TTC549 (cell line): ENCODE data around the gene STMN3.
"Not testable (repeated sequence)": the region's sequence is repeated elsewhere in the genome, so short reads cannot be mapped to it uniquely, and the experiment has no call there.

Experiments used
- FAIRE-seq: peaks from 2 replicates; lab custom pipeline; 2012; peaks lifted over from hg19 to GRCh38; lab: Jason Lieb, UNC

Gene STMN3

DNA sequence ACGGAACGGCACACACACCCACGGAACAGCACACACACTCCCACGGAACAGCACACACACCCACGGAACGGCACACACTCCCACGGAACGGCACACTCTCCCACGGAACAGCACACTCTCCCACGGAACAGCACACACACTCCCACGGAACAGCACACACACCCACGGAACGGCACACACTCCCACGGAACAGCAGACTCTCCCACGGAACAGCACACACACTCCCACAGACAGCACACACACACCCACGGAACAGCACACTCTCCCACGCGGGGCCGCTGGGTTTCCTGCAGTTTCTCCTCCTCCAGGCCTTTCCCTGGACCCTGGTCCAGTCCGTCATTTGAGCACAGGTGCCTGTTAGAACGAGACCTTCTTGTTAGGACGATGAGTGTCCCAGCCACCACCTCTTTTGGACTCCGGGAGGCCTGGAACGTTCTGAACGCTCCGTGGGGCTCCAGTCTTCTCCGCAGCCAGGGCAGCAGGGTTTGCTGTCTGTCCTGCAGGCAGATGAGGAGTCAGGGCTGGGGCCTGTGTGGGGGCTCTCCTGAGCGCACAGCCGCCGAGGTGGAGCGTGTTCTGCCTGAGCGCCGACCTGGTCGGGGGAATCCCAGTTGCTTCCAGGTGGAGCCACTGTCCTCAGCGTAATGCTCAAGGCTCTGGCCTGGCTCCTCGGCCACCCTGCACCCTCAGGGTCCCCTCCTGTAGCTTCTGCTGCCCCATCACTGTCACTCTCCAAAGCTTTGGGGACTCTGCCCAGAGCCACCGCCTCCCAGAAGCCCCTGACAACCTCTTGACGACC, 25.6 kb upstream of the STMN3 start:
- no peak for FAIRE-seq

DNA sequence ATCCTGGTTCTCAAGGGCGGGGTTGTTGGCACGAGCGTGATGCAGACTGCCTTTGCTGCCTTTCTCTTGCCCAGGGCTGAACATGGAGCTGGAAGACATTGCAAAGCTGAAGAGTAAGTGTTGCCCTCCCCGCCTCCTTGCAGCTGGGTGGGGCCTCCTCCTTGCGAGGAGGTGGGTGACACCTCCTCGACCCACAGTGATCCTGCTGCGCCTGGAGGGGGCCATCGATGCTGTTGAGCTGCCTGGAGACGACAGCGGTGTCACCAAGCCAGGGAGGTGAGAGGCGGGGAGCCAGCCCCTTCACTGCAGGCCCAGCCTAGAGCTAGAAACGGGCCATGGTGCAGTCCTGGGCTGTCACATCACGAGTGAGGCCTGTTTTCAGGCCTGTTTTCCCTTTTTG, 24.8 kb upstream of the STMN3 start:
- no peak for FAIRE-seq

DNA sequence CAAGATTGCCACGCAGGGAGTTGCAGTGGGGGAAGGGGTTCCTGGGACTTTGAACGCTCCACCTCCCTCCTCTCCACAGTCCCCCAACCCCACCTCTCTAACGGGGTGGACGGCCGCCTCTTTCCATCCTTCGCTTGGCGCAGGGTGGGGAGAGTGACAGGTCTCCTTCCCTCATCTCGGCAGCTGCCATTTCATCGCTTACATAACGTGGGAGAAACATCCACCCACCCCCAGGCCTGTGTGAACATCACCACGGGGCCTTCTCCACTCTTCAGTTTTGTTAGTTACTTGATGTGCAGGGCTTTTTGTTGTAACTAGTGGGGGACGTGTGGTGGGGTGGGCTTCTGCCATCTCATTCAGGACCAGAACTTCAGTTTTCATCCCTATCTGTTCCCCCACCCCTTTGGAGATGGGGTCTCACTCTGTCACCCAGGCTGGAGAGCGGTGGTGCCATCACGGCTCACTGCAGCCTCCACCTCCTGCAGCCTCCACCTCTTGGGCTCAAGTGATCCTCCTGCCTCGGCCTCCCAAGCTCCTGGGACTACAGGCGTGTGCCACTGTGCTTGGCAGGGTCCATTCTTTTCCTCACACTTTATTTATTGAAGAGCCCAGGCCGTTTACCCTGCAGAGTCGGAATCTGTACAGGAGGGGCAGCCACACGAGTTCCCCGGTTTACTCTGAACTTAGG, 22.6 kb upstream of the STMN3 start:
- no peak for FAIRE-seq

DNA sequence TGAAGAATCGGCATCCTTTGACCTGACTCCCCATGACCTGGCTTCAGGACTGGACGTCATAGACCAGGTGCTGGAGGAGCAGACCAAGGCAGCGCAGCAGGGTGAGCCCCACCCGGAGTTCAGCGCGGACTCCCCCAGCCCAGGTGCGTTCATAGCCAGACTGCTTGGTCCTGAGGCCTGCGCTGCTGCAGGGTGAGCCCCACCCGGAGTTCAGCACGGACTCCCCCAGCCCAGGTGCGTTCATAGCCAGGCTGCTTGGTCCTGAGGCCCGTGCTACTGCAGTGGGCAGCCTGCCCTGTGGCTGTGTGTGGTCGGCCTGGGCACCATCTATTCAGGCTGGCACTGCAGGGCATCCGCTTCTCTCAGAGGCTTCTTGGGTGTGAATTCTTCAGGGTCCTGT, 20.7 kb upstream of the STMN3 start:
- FAIRE-seq: no peak

DNA sequence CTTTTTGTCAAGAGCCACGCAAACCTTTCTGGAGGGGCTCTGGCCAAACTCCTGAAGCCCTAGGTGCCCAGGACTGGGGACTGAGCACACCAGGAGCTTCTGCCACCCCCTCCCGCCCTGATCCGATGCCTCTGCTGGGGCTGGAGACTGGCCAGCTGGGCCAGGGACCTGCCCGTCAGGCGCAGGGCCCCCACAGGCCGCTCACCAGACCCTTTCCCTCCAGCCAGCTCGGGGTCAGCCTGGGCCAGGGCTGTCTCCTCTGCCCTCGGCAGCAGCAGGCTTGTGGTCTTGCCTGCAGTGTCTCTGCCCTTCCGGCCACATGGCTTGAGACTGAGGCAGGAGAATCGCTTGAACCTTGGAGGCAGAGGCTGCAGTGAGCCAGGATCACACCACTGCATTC, 19.4 kb upstream of the STMN3 start:
- FAIRE-seq: no peak

DNA sequence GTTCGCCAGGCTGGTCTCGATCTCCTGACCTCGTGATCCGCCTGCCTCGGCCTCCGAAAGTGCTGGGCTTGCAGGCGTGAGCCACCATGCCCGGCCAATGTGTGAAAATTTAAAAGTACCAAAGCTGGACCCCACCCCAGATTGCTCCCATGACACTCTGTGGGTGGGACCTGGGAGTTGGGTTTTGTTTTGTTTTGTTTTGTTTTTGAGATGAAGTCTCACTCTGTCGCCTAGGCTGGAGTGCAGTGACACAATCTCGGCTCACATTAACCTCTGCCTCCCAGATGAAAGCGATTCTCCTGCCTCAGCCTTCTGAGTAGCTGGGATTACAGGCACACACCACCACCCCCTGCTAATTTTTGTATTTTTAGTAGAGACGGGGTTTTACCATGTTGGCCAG, 18.5 kb upstream of the STMN3 start:
- FAIRE-seq: not testable (repeated sequence)

DNA sequence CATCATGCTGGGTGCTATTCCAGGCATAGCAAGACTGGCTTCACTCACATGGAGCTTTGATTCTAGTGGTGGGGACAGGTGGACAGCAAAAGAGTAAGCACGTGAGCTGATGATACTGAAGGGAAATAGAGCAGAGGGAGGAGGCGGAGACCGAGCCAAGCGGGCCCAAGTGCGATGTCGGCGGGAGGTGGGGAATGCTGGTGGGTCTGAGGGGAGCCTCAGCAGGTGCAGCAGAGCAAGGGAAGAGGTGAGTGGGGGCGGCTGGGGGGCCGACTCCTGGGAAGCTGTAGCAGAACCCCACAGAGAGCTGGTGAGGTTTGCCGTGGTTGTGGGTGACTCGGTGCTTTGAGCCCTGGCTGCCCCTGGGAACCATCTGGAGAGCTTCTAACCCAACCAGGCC, 15.1 kb upstream of the STMN3 start:
- FAIRE-seq: no peak

DNA sequence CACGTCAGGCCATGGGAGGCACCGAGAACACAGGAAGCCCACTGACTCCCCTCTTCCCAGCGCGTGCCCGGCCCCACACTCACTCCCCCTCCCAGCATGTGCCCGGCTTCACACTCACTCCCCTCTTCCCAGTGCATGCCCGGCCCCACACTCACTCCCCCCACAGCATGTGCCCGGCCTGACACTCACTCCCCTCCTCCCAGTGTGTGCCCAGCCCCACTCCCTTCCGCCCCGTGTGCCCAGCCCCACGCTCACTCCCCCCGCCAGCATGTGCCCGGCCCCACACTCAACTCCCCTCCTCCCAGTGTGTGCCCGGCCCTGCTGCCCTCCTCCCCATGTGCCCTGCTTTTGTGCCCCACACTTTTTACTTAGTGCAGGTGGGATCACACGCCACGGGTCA, 14.6 kb upstream of the STMN3 start:
- no peak for FAIRE-seq

DNA sequence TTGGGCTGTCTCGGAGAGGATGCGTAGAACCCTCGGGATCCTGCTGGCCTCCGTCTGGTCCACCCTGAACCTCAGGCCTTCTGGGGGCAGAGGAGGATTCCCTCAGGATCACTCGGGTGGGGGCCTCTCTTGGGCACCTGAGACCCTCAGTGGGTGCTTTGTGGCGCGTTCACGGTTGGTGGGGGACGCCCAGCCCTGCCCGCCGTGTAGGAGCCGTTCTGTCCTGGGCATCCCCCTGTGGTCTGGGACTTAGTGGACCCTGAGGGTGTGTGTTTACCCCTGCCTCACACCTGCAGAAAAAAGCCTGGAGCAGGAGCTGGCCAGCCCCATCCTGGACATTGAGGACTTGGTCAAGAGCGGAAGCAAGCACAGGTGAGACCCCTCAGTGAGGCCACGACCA, 12.5 kb upstream of the STMN3 start:
- FAIRE-seq: no peak

DNA sequence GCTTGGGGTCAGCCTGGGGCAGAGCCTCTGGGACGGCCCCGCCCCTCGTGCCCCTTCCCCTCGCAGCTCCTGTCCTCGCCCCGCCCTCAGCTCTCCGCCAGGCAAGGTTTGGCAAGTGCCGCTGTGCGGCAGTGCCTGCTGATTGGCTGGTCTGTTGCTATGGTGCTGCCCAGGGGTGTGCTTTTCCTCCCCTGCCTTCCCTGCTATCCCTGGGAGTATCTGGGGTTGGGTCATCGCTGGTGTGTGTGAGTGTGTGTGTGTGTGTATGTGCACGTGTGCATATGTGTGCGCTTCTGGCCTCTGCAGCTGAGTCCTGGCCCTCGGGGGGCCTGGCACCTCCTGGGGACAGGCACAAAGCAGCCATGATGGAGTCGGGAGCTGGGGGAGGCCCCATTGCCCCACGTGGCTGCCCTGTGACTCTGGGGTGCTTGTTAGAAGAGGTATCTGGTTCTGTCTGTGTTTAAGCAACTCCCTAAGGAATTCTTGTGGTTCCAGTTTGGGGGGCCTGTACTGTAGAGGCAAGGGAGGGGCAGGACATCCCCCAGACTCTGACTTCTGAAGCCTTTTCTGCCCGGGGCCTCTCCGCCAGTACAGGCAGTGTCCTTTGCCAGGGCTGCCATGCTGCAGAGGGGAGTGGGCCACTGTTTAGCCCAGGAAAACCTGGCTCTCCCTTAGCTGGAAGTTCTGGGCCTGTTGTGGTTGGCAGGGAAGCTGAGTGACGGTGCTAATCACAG, 11.8 kb upstream of the STMN3 start:
- FAIRE-seq: no peak

DNA sequence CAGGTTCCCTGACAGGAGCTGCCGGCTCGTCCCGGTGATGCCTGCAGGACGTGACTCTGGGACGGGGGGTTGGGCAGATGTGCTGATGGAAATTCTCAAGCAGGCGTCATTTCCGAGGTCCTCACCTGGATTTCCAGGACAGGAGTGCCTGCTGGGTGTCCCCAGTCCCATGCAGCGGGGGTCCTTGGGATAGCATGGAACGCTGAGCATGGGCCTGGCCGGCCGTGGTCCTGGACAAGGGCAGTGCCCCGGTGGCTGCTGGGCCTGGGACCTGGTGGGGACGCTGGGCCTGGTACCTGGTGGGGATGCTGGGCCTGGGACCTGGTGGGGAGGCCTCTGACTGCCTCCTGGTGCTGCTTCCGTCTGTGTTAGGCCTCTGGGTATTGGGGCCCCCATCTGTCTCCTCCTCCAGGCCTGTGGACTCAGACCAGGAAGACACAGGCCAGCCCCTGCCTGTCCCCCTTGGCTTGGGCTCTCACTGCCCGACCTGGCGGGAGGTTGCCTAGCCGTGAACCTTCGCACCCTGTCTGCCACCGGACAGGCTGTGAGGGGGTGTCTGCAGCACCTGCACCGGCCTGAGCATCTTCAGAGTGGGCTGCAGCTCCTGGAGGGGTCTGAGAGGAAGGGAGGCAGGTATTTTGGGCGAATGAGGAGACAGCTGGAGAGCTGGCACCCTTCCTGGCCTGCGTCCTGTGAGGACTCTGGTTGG, 11.1 kb upstream of the STMN3 start:
- FAIRE-seq: no peak

DNA sequence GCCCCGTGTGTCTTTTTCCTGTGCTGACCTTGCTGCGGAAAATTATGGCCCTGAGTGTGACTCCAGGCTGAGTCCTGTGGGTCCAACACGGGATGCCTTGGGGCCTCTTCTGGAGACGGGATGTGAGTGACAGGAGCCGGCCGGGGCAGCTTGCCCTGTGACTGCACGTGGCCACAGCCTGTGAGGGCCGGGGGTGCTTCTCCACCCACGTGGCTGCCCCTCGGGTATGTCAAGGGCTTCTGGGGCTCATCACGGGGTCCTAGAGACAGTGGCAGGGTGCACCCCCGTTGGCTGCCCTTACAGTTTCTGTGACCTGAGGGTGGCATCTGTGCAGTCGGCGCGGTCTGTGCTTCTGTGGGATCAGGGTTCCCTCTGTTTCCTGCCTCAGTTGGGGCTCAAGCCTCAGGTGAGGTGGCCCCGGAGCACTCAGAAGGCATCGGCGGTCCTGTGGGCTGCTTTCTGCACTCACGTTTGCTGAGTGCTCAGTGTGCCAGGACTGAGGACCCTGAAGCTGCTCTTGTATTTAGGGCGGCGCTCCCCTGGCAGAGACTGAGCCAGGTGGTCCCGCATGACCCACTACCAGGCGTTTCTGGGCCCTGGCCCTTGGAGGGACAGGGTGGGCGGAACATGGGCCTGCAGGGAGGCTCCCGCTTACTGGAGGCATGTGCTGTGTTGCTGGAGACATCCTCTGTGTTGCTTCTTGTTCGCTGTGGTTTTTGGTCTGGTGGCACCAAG, 10.3 kb upstream of the STMN3 start:
- no peak for FAIRE-seq

DNA sequence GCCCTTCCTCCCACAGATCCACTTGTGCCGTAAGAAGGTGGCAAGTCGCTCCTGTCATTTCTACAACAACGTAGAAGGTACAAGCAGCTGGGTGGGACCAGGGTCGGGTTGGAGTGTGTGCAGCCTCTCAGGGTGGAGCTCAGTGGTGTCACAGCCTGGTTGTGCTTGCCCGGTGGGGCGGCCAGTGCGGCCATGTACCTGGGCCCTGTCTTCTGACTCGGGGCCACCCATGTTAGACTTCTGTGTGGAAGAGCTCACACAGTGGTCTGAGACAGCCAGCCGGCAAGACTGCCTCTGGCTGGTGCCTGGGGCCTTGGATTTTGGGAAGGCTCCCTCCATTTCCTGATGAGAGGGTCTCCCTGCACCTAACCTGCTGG, 9.6 kb upstream of the STMN3 start:
- FAIRE-seq: no peak

DNA sequence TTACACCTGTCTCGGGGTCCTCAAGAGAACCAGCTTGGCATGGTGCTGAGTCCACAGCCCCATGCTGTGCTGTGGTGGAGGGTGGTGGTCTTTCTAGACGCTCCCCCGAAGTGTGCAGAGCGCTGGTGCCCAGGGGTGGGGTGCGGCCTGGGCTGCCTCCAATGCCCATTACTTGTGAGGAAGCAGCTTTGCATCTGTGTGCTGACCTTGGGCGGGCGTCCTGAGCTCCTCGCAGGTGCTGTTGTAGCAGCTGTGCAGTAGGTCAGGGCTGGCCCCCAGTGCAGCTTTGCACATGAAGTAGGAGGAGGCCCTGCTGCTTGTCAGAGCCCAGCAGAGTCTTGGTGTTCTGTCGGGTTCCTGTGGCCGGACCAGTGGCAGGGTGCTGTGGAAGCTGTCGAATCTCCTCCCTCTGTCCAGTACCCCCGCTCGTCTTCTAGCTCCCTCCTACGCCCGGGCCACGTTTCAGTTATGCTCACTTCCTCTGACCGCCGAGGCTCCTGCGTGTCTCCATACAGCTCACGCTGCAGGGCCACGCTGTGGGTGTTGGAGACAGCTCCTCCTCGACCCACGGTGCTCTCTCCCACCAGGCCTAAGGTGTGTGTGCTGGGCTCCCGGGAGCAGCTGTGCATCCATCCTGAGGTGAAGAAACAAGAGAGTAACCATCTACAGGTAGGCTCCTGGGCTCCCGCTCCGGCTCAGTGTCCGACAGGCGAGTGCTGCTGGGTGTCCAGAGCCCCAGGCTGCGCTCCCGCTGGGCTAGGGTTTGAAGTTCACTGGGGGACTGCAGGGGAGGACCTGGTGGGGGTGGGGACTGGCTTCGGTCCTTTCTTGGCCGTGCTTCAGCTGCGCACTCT, 9.0 kb upstream of the STMN3 start:
- no peak for FAIRE-seq

DNA sequence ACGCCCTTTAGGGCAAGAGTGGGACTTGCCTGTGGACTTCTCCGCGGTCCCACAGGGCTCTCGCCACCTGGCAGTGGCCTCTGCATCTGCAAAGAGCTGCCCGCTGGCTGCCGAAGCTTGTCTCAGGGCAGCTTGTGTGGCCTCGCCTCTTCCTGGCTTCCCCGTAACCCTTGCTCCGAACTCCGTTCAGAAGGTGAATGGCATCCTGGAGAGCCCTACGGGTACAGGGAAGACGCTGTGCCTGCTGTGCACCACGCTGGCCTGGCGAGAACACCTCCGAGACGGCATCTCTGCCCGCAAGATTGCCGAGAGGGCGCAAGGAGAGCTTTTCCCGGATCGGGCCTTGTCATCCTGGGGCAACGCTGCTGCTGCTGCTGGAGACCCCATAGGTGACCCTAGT, 7.9 kb upstream of the STMN3 start:
- FAIRE-seq: no peak

DNA sequence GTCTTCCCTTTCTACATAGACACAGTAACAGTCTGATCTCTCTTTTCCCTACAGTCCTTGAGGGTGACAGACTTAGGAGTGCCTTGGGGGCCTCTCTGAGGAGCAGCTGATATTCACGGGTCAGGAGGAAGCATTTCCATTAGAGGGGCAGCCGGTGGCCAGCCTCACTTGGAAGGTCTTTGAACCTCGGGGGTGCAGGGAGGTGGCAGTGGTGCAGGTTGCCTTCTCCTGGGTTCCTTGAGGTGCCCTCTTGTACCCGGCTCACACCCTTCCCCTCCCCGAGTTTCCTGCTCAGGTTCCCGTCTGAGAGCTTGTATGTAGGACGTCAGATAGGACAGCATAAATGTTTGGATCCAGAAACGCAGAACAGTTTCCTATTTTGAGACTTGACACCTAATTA, 7.4 kb upstream of the STMN3 start:
- no peak for FAIRE-seq

DNA sequence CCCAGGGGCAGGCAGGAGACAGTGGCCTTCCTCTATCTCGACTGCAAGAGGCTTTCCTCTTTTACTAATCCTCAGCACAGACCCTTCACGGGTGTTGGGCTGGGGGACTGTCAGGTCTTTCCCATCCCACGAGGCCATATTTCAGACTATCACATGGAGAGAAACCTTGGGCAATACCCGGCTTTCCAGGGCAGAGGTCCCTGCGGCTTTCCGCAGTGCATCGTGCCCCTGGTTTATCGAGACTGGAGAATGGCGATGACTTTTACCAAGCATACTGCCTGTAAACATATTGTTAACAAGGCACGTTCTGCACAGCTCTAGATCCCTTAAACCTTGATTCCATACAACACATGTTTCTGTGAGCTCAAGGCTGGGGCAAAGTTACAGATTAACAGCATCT, 7.0 kb upstream of the STMN3 start:
- FAIRE-seq: not testable (repeated sequence)

DNA sequence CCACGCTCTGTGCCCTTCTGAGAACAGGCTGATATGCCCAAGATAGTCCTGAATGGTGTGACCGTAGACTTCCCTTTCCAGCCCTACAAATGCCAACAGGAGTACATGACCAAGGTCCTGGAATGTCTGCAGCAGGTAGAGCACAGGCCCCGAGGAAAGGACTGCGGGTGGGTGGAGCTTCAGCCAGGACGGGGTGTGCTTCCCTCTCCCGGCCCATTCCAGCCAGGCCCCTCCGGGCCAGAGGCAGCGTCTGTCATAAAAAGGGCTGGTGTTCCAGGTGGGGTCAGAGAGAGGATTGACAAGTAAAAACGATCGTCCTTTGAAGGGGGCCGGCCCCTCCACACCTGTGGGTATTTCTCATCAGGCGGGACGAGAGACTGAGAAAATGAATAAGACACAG, 6.1 kb upstream of the STMN3 start:
- no peak for FAIRE-seq

DNA sequence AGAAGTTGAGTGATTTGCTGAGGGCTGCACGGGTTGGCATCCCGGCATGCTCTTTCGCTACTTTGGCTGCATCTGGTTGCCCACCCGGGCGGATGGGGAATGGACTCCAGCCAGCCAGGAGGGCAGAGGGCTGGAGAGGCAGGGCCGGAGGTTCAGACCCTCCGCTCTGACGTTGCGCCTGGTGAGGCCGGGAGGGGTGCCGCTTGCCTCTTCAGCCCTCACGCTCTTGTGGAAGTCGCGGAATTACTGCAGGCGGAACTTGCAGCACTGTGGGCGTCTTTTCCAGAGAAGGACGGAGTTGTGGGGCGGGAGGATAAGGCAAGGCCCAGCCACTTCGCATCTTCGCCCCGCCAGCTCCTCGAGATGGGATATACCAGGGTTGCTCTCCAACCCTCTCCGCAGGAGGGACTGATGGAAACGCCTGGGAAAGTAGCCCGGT, 5.5 kb upstream of the STMN3 start:
- no peak for FAIRE-seq

DNA sequence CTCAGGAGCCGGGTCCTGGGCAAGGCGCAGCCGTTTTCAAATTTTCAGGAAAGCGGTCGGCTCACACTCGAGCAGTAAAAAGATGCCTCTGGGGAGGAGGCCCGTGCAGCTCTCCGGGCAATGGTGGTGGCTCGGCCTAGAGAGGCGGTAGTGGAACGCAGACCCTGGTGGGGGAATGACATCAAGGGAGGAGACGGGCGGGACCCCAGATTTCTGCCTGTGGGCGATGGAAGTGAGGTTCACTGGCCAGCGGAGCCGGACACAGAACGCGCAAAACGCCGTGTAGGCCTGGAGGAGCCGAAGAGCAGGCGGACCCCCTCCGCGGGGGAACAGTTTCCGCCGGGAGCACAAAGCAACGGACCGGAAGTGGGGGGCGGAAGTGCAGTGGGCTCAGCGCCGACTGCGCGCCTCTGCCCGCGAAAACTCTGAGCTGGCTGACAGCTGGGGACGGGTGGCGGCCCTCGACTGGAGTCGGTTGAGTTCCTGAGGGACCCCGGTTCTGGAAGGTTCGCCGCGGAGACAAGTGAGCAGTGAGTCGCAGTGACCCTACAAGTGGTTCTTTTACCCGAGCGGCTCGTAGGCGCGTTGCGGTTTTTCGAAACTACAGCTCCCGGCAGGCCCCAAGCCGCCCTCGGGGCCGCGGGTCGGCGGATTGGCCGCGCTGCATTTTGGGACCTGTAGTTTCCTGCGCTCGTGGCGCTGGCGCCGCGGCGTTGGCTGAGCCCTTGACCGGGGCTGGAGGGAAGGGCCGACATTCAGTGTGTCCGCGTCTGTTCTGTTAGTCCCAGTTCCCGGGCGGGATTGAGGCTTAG, 4.9 kb upstream of the STMN3 start, which contains the start of gene RTEL1:
RTEL1 (plus strand) TSS at position 376 of the 812 bp plus-strand sequence. CDS start 1,091 bp downstream, outside the sequence.
- FAIRE-seq: no peak
